ENCODE results near the gene MAP4K1. TPM values are rescaled to one million over a fixed set of nuclear protein-coding genes. Genes with fewer than 3 reads are reported as not detected.
A peak's percentile ranks its signal among the peaks of the same experiment; 100 is the strongest.

MAP4K1 gene
- total and polyA plus RNA-seq, 2 of the 13 experiments (the other 11 are each of a cell fraction or from before 2014, with no cell fraction given), result 0.24 to 0.89 TPM

GRCh38 chr19:38618590-38619360 lies 1.0 kb upstream of the MAP4K1 start, which contains the start of gene EIF3K (continued):
- TF ChIP-seq HMGXB3 (CRISPR knock-in tag; IDR thresholded peaks at IDR 0.05; ENCODE audit: borderline replicate concordance) (no peak), ZNF891 (CRISPR knock-in tag; IDR thresholded peaks at IDR 0.05) (no peak; the same call in 1 of the 2 replicates), ZNF547 (CRISPR knock-in tag; IDR thresholded peaks at IDR 0.05) (no peak; the same call in 1 of the 2 replicates), SNRNP70 (IDR thresholded peaks at IDR 0.05; ENCODE audit: low read depth, low read length) (no peak), AGO2 (optimal IDR thresholded peaks at IDR 0.05; ENCODE audit: low read depth, low read length) (no peak), FOXK2 (IDR thresholded peaks at IDR 0.05) (peak; percentile 78), SMARCE1 (IDR thresholded peaks at IDR 0.05; ENCODE audit: borderline replicate concordance) (no peak), HBP1 (CRISPR knock-in tag; IDR thresholded peaks at IDR 0.05; ENCODE audit: low read depth) (peak; percentile 89), MAFF (IDR thresholded peaks at IDR 0.05; ENCODE audit: low read depth, low read length) (no peak), PAX8 (CRISPR knock-in tag; IDR thresholded peaks at IDR 0.05; ENCODE audit: borderline replicate concordance) (no peak), RXRA (CRISPR knock-in tag; IDR thresholded peaks at IDR 0.05) (no peak), ZNF367 (CRISPR knock-in tag; IDR thresholded peaks at IDR 0.05; ENCODE audit: borderline replicate concordance) (no peak), ZFYVE20 (CRISPR knock-in tag; IDR thresholded peaks at IDR 0.05; ENCODE audit: borderline replicate concordance, low read depth) (no peak), ZNF234 (CRISPR knock-in tag; conservative IDR thresholded peaks at IDR 0.05) (no peak), BRF2 (CRISPR knock-in tag; IDR thresholded peaks at IDR 0.05) (no peak), SMARCC2 (IDR thresholded peaks at IDR 0.05) (no peak), NR1H2 (CRISPR knock-in tag; IDR thresholded peaks at IDR 0.05; ENCODE audit: borderline replicate concordance, low read depth) (no peak), TBX2 (CRISPR knock-in tag; IDR thresholded peaks at IDR 0.05; ENCODE audit: borderline replicate concordance) (peak; percentile 76), SAFB2 (CRISPR knock-in tag; IDR thresholded peaks at IDR 0.05; ENCODE audit: borderline replicate concordance, low read depth) (no peak; the same call in 1 of the 2 replicates), ZNF784 (CRISPR knock-in tag; IDR thresholded peaks at IDR 0.05; ENCODE audit: borderline replicate concordance) (peak; percentile 80; the same call in 1 of the 2 replicates), TARDBP (CRISPR knock-in tag; IDR thresholded peaks at IDR 0.05) (peak; percentile 66; the same call in 1 of the 2 replicates), NR2F2 (IDR thresholded peaks at IDR 0.05; ENCODE audit: borderline replicate concordance, low read depth) (no peak), ZNF326 (CRISPR knock-in tag; IDR thresholded peaks at IDR 0.05; ENCODE audit: borderline replicate concordance) (no peak)

Measured in HepG2 (cell line).